C4-2B (cell line): Measurements from ENCODE around the gene TAGLN.

Source experiments
- CTCF ChIP-seq: fragments of 450-650 bp; conservative IDR thresholded peaks from 2 replicates; pipeline ENCODE4 v1.5.1; 2017; ENCODE audit warnings: mild to moderate bottlenecking
- ZFX ChIP-seq: fragments of 450-650 bp; IDR thresholded peaks from 2 replicates; pipeline ENCODE4 v1.6.1; 2017

GRCh38 chr11:117200813-117201657 is 1.9 kb downstream of the TAGLN start:
- TF ChIP-seq CTCF (no peak), ZFX (no peak)
